Tibial nerve (tissue), 4 donors: ENCODE measurements around the gene GNG14. TPM values are rescaled to one million over a fixed set of nuclear protein-coding genes. Genes with fewer than 3 reads are reported as not detected.
"Not testable (repeated sequence)": the region's sequence is repeated elsewhere in the genome, so short reads cannot be mapped to it uniquely, and the experiment has no call there.

ENCODE experiments used
- DNase-seq, 2 donors: peaks; one replicate each; pipeline ENCODE4 v3.0.0-alpha.2; 2019; ENCODE audit warnings: low spot score in 2 of 2
- H3K27ac ChIP-seq, 4 donors: fragments of 200-600 bp; sonication (generic) in 3 of 4; one replicate each; pipeline ENCODE4 v1.5.1; 2017 to 2019; ENCODE audit warnings: mild to moderate bottlenecking in 1 of 4
- H3K27me3 ChIP-seq, 2 donors: fragments of 200-600 bp; sonication (generic) in 1 of 2; one replicate each; pipeline versions ENCODE4 v1.5.1 to v1.6.0; 2017 to 2019
- H3K36me3 ChIP-seq, 3 donors: fragments of 200-600 bp; sonication (generic); one replicate each; pipeline ENCODE4 v1.5.1; 2018 to 2019
- H3K4me1 ChIP-seq, 4 donors: fragments of 200-600 bp; sonication (generic) in 3 of 4; one replicate each; pipeline ENCODE4 v1.5.1; 2017 to 2019
- H3K4me3 ChIP-seq, 4 donors: fragments of 200-600 bp; sonication (generic) in 3 of 4; one replicate each; pipeline ENCODE4 v1.5.1; 2017 to 2019; ENCODE audit warnings: mild to moderate bottlenecking in 1 of 4, moderate library complexity in 1 of 4
- H3K9me3 ChIP-seq, 4 donors: fragments of 200-600 bp; sonication (generic) in 3 of 4; one replicate each; pipeline ENCODE4 v1.5.1; 2017 to 2019
- CTCF ChIP-seq, 5 experiments: fragments of 200-600 bp in 3 of 5; fragments of 450-650 bp in 2 of 5; sonication (generic) in 3 of 5; IDR thresholded peaks; one replicate each; pipeline ENCODE4 v1.5.1; 2016 to 2019; ENCODE audit warnings: antibody characterized with exemption in 5 of 5, mild to moderate bottlenecking in 3 of 5, moderate library complexity in 2 of 5
- EP300 ChIP-seq, 2 donors: sonication (generic); formaldehyde crosslinking; IDR thresholded peaks; one replicate each; pipeline ENCODE4 v1.6.1; 2017; ENCODE audit warnings: antibody characterized with exemption in 2 of 2, mild to moderate bottlenecking in 1 of 2
- POLR2A ChIP-seq, 2 donors: fragments of 450-650 bp; IDR thresholded peaks; one replicate each; pipeline ENCODE4 v1.6.1; 2017; ENCODE audit warnings: antibody characterized with exemption in 2 of 2, mild to moderate bottlenecking in 2 of 2, moderate library complexity in 2 of 2
- whole genome bisulfite sequencing, 2 donors: methylation state at CpG; one replicate each; pipeline ENCODE4 v1.1.5; 2018; 5-methylcytosine and 5-hydroxymethylcytosine counted together
- total RNA-seq, 4 donors: library from RNA; depleted of rRNA; stranded (reverse); fragments of >200 nt; gene quantifications; one replicate each; pipeline ENCODE4 v1.1.0, GENCODE V29; 2016

The GNG14 gene
- not detected for total RNA-seq

GRCh38 chr19:12687496-12688196 is at the start of gene GNG14:
Gene GNG14, plus strand, starts transcription at chr19:12687998. Its CDS starts 51 bp downstream, at chr19:12688049.
- DNase-seq = no peak
- no peak within 1 kb of the TSS for H3K27ac ChIP-seq
- TF ChIP-seq CTCF (IDR thresholded peaks at IDR 0.05) = no peak
- TF ChIP-seq EP300 (IDR thresholded peaks at IDR 0.05) = no peak
- TF ChIP-seq POLR2A (IDR thresholded peaks at IDR 0.05) = no peak
- 72 to 80% methylated on average over 8 to 9 of the region's 9 CpGs for WGBS, 2 donors
- H3K36me3 ChIP-seq = peaks cover 0 to 32% (median 0%) of the 10 kb centered on the region in 3 donors
- no peaks in the 10 kb centered on the region for H3K9me3 ChIP-seq
- H3K27me3 ChIP-seq = no peaks in the 10 kb centered on the region
- no peak within 1 kb of the TSS for H3K4me3 ChIP-seq
- no peaks in the 10 kb centered on the region for H3K4me1 ChIP-seq

GRCh38 chr19:12638611-12639182 is 49.1 kb upstream of the GNG14 start:
- no peak for DNase-seq
- H3K4me1 ChIP-seq = peaks cover 0 to 10% (median 4%) of the 10 kb centered on the region in 4 donors
- H3K27ac ChIP-seq = no peak overlapping the region
- TF ChIP-seq POLR2A (IDR thresholded peaks at IDR 0.05) (no peak), EP300 (IDR thresholded peaks at IDR 0.05) (no peak), CTCF (IDR thresholded peaks at IDR 0.05) (no peak)
- no peaks in the 10 kb centered on the region for H3K27me3 ChIP-seq
- H3K4me3 ChIP-seq = no peak overlapping the region
- H3K36me3 ChIP-seq = no peaks in the 10 kb centered on the region
- no peaks in the 10 kb centered on the region for H3K9me3 ChIP-seq
- WGBS, 2 donors = 94 to 95% methylated on average over 22 of the region's 22 CpGs

GRCh38 chr19:12639901-12640613 is 47.7 kb upstream of the GNG14 start:
- peaks cover 0 to 10% (median 4%) of the 10 kb centered on the region in 4 donors for H3K4me1 ChIP-seq
- no peaks in the 10 kb centered on the region for H3K27me3 ChIP-seq
- peak overlapping the region in 3 of 4 donors; percentile 2 to 23 (median 23) for H3K4me3 ChIP-seq
- peak overlapping the region in 1 of 4 donors; percentile 19 for H3K27ac ChIP-seq
- peaks cover 0 to 5% (median 0%) of the 10 kb centered on the region in 3 donors for H3K36me3 ChIP-seq
- peak; percentile 52 to 72 for DNase-seq
- peak; percentile 68 to 84 (median 75) for TF ChIP-seq CTCF (IDR thresholded peaks at IDR 0.05)
- TF ChIP-seq POLR2A (IDR thresholded peaks at IDR 0.05) = no peak
- 17% methylated on average over 12 to 21 of the region's 39 CpGs for WGBS, 2 donors
- no peaks in the 10 kb centered on the region for H3K9me3 ChIP-seq

- Histone ChIP-seq H3K4me3 (no peak overlapping the region), H3K4me1 (peaks cover 0 to 10% (median 4%) of the 10 kb centered on the region in 4 donors), H3K27ac (no peak overlapping the region), H3K27me3 (no peaks in the 10 kb centered on the region), H3K9me3 (no peaks in the 10 kb centered on the region), H3K36me3 (peaks cover 0 to 11% (median 0%) of the 10 kb centered on the region in 3 donors)
- no peak for TF ChIP-seq EP300 (IDR thresholded peaks at IDR 0.05)
- no peak for TF ChIP-seq CTCF (IDR thresholded peaks at IDR 0.05)
- no peak for TF ChIP-seq POLR2A (IDR thresholded peaks at IDR 0.05)
- 72 to 73% methylated on average over 13 of the region's 13 CpGs for WGBS, 2 donors
- no peak for DNase-seq
Measured at GRCh38 chr19:12641456-12641855, 46.3 kb upstream of the GNG14 start.

- Histone ChIP-seq H3K4me3 (no peak overlapping the region), H3K4me1 (peaks cover 0 to 14% (median 4%) of the 10 kb centered on the region in 4 donors), H3K27me3 (no peaks in the 10 kb centered on the region), H3K36me3 (peaks cover 0 to 12% (median 0%) of the 10 kb centered on the region in 3 donors), H3K27ac (no peak overlapping the region), H3K9me3 (no peaks in the 10 kb centered on the region)
- DNase-seq = no peak
- TF ChIP-seq POLR2A (IDR thresholded peaks at IDR 0.05) = no peak
- TF ChIP-seq EP300 (IDR thresholded peaks at IDR 0.05) = no peak
- TF ChIP-seq CTCF (IDR thresholded peaks at IDR 0.05) = no peak
- 93 to 94% methylated on average over 26 of the region's 26 CpGs for WGBS, 2 donors
Measured at GRCh38 chr19:12642506-12642905, 45.3 kb upstream of the GNG14 start.

GRCh38 chr19:12643716-12644115 is 44.1 kb upstream of the GNG14 start:
- 94 to 95% methylated on average over 14 of the region's 14 CpGs for WGBS, 2 donors
- peaks cover 0 to 12% (median 0%) of the 10 kb centered on the region in 3 donors for H3K36me3 ChIP-seq
- not testable (repeated sequence) for DNase-seq

More at GRCh38 chr19:12643716-12644115, 44.1 kb upstream of the GNG14 start:
- not testable (repeated sequence) for H3K27ac ChIP-seq, H3K9me3 ChIP-seq, H3K4me3 ChIP-seq, H3K27me3 ChIP-seq
- H3K4me1 ChIP-seq = peaks cover 0 to 26% (median 11%) of the 10 kb centered on the region in 4 donors
